NCI-H748 treated with DMSO at 0.1 percent for 48 hours (cell line): Measurements from ENCODE around the gene URB1.
"Not testable (repeated sequence)": the region's sequence is repeated elsewhere in the genome, so short reads cannot be mapped to it uniquely, and the experiment has no call there.

Experiments
- DNase-seq: peaks from one replicate; lab custom pipeline; 2025; lab: John Stamatoyannopoulos, UW

URB1 gene

GRCh38 chr21:32285476-32285875, 107.3 kb downstream of the URB1 start:
- DNase-seq: no peak

- no peak for DNase-seq
Observed at GRCh38 chr21:32282992-32283391, 109.8 kb downstream of the URB1 start.

GRCh38 chr21:32281531-32281930, 111.3 kb downstream of the URB1 start:
- no peak for DNase-seq

GRCh38 chr21:32279377-32279680, 113.5 kb downstream of the URB1 start:
- DNase-seq: peak; percentile 25

- DNase-seq: peak; percentile 88
Observed at GRCh38 chr21:32278518-32279376, 114.1 kb downstream of the URB1 start, which contains the start of gene MIS18A. Gene MIS18A, minus strand, starts transcription at chr21:32279049. Its CDS starts 35 bp downstream, at chr21:32279014.

- DNase-seq: no peak
Observed at GRCh38 chr21:32278103-32278502, 114.7 kb downstream of the URB1 start.

GRCh38 chr21:32276671-32277070, 116.1 kb downstream of the URB1 start:
- DNase-seq: no peak

GRCh38 chr21:32270748-32271147, 122.1 kb downstream of the URB1 start:
- no peak for DNase-seq

- not testable (repeated sequence) for DNase-seq
Observed at GRCh38 chr21:32265321-32265720, 127.5 kb downstream of the URB1 start.

- DNase-seq: no peak
Observed at GRCh38 chr21:32261929-32262328, 130.9 kb downstream of the URB1 start.
